SK-N-MC (cell line): ENCODE data around the gene CNOT6.
"Not testable (repeated sequence)": the region's sequence is repeated elsewhere in the genome, so short reads cannot be mapped to it uniquely, and the experiment has no call there.

ENCODE experiments used
- DNase-seq: peaks from one replicate; pipeline ENCODE4 v3.0.0-alpha.2; 2011; ENCODE audit warnings: low read depth, low spot score
- H3K27ac ChIP-seq: fragments of 200-600 bp; sonication (generic); 2 replicates; pipeline ENCODE4 v1.5.1; 2016; ENCODE audit warnings: mixed run types
- H3K36me3 ChIP-seq: fragments of 200-600 bp; sonication (generic); 2 replicates; pipeline ENCODE4 v1.6.1; 2017; ENCODE audit warnings: antibody characterized with exemption, low read length, mixed read lengths; ENCODE audit not compliant: insufficient read depth
- H3K4me3 ChIP-seq: fragments of 200-600 bp; sonication (generic); 2 replicates; pipeline ENCODE4 v1.5.1; 2016
- H3K9ac ChIP-seq: fragments of 200-600 bp; sonication (generic); 2 replicates; pipeline ENCODE4 v1.8.0; 2017; ENCODE audit warnings: mixed run types, mixed read lengths; ENCODE audit not compliant: insufficient read length
- H3K9me3 ChIP-seq: fragments of 200-600 bp; sonication (generic); 2 replicates; pipeline ENCODE4 v1.6.1; 2017; ENCODE audit warnings: low read depth, mild to moderate bottlenecking, antibody characterized with exemption, low read length, moderate library complexity, mixed read lengths
- EZH2 ChIP-seq: fragments of 200-600 bp; sonication (generic); IDR thresholded peaks from one replicate; pipeline ENCODE4 v1.6.1; 2017; ENCODE audit warnings: antibody characterized with exemption
- FOXP2 ChIP-seq: optimal IDR thresholded peaks from 2 replicates; pipeline ENCODE3; 2011; ENCODE audit warnings: mild to moderate bottlenecking, moderate library complexity; ENCODE audit not compliant: insufficient read depth; ENCODE audit errors: extremely low read length, control extremely low read depth
- POLR2AphosphoS5 ChIP-seq: IDR thresholded peaks from 2 replicates; pipeline ENCODE4 v1.6.1; 2012; ENCODE audit warnings: mild to moderate bottlenecking, low read depth, low read length, borderline replicate concordance

Gene CNOT6

GRCh38 chr5:180463916-180464602 is 30.1 kb upstream of the CNOT6 start:
- TF ChIP-seq EZH2: no peak
- no peak overlapping the region for H3K27ac ChIP-seq
- no peak for DNase-seq
- H3K4me3 ChIP-seq: no peak overlapping the region
- H3K9me3 ChIP-seq: no peaks in the 10 kb centered on the region
- H3K36me3 ChIP-seq: no peaks in the 10 kb centered on the region
- H3K9ac ChIP-seq: no peak overlapping the region

GRCh38 chr5:180464603-180464970 is 29.6 kb upstream of the CNOT6 start:
- TF ChIP-seq POLR2AphosphoS5 (no peak), EZH2 (no peak), FOXP2 (no peak)
- DNase-seq: no peak
- no peak overlapping the region for H3K9ac ChIP-seq
- no peak overlapping the region for H3K27ac ChIP-seq
- H3K36me3 ChIP-seq: no peaks in the 10 kb centered on the region
- H3K4me3 ChIP-seq: no peak overlapping the region
- no peaks in the 10 kb centered on the region for H3K9me3 ChIP-seq

- H3K4me3 ChIP-seq: not testable (repeated sequence)
Measured at GRCh38 chr5:180465052-180465451, 29.1 kb upstream of the CNOT6 start.

GRCh38 chr5:180466316-180466715 is 27.9 kb upstream of the CNOT6 start:
- Histone ChIP-seq H3K9ac (no peak overlapping the region), H3K4me3 (no peak overlapping the region), H3K9me3 (no peaks in the 10 kb centered on the region), H3K36me3 (no peaks in the 10 kb centered on the region), H3K27ac (no peak overlapping the region)
- no peak for DNase-seq
- no peak for TF ChIP-seq FOXP2
- TF ChIP-seq POLR2AphosphoS5: no peak
- TF ChIP-seq EZH2: no peak

More at GRCh38 chr5:180465052-180465451, 29.1 kb upstream of the CNOT6 start:
- H3K27ac ChIP-seq, DNase-seq, H3K9me3 ChIP-seq, H3K9ac ChIP-seq, H3K36me3 ChIP-seq: not testable (repeated sequence)

GRCh38 chr5:180467028-180467975 is 26.9 kb upstream of the CNOT6 start:
- no peak for DNase-seq
- Histone ChIP-seq H3K9ac (no peak overlapping the region), H3K4me3 (no peak overlapping the region), H3K27ac (no peak overlapping the region), H3K9me3 (no peaks in the 10 kb centered on the region), H3K36me3 (no peaks in the 10 kb centered on the region)
- TF ChIP-seq FOXP2: no peak
- TF ChIP-seq POLR2AphosphoS5: no peak
- no peak for TF ChIP-seq EZH2

GRCh38 chr5:180467989-180468731 is 26.0 kb upstream of the CNOT6 start:
- no peaks in the 10 kb centered on the region for H3K9me3 ChIP-seq
- H3K9ac ChIP-seq: no peak overlapping the region
- no peaks in the 10 kb centered on the region for H3K36me3 ChIP-seq
- H3K4me3 ChIP-seq: no peak overlapping the region
- no peak for TF ChIP-seq POLR2AphosphoS5
- TF ChIP-seq EZH2: no peak
- TF ChIP-seq FOXP2: no peak
- DNase-seq: no peak
- no peak overlapping the region for H3K27ac ChIP-seq

- no peak overlapping the region for H3K9ac ChIP-seq
- no peak overlapping the region for H3K4me3 ChIP-seq
- H3K9me3 ChIP-seq: no peaks in the 10 kb centered on the region
- no peak overlapping the region for H3K27ac ChIP-seq
- DNase-seq: no peak
- no peak for TF ChIP-seq POLR2AphosphoS5
- no peak for TF ChIP-seq EZH2
- no peaks in the 10 kb centered on the region for H3K36me3 ChIP-seq
Measured at GRCh38 chr5:180468732-180469585, 25.2 kb upstream of the CNOT6 start.

- no peaks in the 10 kb centered on the region for H3K36me3 ChIP-seq
- no peaks in the 10 kb centered on the region for H3K9me3 ChIP-seq
- DNase-seq: no peak
Measured at GRCh38 chr5:180469586-180469865, 24.7 kb upstream of the CNOT6 start.

More at GRCh38 chr5:180469586-180469865, 24.7 kb upstream of the CNOT6 start:
- Histone ChIP-seq H3K4me3 (no peak overlapping the region), H3K9ac (no peak overlapping the region), H3K27ac (no peak overlapping the region)
- no peak for TF ChIP-seq EZH2
- TF ChIP-seq FOXP2: no peak
- no peak for TF ChIP-seq POLR2AphosphoS5
